ENCODE results near the gene PPP1R26.

The PPP1R26 gene

DNA sequence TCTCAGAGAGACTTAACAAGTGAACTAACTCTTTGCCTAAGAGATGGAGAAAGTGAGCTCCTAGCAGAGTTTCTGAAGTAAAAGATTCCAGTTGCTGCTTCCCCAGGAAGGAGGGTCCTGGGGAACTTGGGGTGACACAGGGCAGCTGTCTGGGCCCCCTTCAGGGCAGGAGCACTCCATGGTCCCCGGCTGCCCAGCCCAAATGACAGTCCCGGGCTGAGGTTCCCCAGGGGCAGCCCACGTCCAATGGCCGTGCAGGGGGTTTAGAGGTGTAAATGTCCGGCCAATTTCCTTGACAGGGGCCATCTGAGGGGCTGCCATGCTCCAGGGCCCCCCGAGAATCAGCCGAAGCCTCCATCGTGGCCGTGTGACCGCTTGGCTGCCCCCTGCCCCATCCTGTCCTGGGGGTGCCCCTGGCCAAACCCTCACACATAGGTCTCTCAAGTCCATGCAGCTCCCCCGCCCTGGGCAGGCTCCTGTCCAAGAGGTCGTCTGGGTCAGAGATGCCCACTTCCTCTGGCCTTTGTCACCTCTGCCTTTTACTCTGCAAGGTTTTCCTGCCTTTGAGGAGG lies 5.5 kb upstream of the PPP1R26 start:
- DNase-seq (ENCODE audit: low read depth in 1 of 2, low spot score in 1 of 2) = no peak
- no peak overlapping the region for H3K4me3 ChIP-seq (replicated peaks; ENCODE audit: insufficient read depth, low read length)
- TF ChIP-seq REST (IDR thresholded peaks at IDR 0.05; ENCODE audit: insufficient replicate concordance, low read depth) = no peak
- no peak for TF ChIP-seq GABPA (IDR thresholded peaks at IDR 0.05; ENCODE audit: low read depth)
- TF ChIP-seq POLR2AphosphoS5 (IDR thresholded peaks at IDR 0.05; ENCODE audit: low read depth) = no peak
- TF ChIP-seq SPI1 (IDR thresholded peaks at IDR 0.05; ENCODE audit: borderline replicate concordance, low read depth) = no peak
- TF ChIP-seq CTCF (IDR thresholded peaks at IDR 0.05; ENCODE audit: insufficient read depth, low read length) = no peak
- H3K27me3 ChIP-seq (ENCODE audit: insufficient read depth, poor library complexity, severe bottlenecking) = peaks cover 26% of the 10 kb centered on the region
- H3K27ac ChIP-seq (replicated peaks) = no peak overlapping the region

DNA sequence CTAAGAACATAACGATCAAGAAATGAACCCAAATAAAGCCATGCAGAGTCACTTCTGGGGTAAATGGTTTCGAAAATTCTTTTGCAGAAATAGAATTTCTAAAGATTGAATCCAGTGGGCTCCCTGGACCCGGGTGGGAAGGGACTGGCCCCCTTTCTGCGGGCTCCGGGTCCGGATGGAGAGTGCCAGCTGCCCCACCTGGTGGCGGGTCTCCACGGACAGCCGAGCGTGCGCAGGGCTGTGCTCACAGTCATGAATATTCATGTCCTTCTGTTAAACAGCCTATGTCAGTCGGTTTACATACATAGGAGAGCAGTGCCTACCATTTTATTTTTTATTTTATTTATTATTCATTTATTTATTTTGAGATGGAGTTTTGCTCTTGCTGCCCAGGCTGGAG lies 4.7 kb upstream of the PPP1R26 start:
- no peak overlapping the region for H3K27ac ChIP-seq (replicated peaks)
- H3K27me3 ChIP-seq (ENCODE audit: insufficient read depth, poor library complexity, severe bottlenecking) = peaks cover 24% of the 10 kb centered on the region
- H3K4me3 ChIP-seq (replicated peaks; ENCODE audit: insufficient read depth, low read length) = no peak overlapping the region
- DNase-seq (ENCODE audit: low read depth in 1 of 2, low spot score in 1 of 2) = no peak
- no peak for TF ChIP-seq GABPA (IDR thresholded peaks at IDR 0.05; ENCODE audit: low read depth)
- TF ChIP-seq REST (IDR thresholded peaks at IDR 0.05; ENCODE audit: insufficient replicate concordance, low read depth) = no peak
- no peak for TF ChIP-seq POLR2AphosphoS5 (IDR thresholded peaks at IDR 0.05; ENCODE audit: low read depth)

DNA sequence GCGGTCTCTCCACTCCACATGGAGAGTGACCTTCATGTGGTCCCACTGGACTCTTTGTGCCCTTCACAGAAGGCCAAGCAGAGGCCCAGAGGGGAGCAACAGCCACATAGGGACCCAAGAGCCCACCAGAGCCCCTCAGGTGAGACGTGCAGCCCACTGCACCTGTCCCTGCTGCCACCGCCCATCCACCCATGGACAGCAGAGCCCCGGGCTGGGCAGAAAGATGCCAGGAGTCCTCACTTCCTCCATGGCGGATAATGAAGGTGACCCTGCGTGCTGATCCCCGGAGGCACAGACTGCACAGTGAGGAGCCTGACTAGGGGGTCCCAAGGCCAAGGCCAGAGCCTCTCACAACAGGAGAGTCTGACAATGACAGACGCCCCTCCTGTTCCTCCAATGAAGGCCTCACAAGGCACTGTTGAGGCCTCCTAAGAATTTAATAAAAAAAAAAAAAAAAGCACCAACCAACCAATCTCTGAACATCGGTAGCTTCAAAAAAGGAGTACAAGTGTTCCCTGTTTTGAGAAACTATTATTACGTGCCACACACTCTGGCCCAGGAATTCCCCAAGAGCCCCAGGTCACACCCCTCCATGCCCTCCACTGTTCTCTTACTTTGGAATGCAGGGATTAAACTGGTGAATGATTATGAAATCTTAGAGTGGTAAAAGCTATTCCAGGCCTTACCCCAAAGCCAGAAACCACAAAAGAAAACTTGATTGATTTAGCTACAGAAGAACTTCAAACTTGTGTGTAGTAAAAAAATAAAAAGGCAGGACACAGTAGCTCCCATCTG lies 2.8 kb upstream of the PPP1R26 start:
- Histone ChIP-seq H3K27me3 (ENCODE audit: insufficient read depth, poor library complexity, severe bottlenecking) (peaks cover 31% of the 10 kb centered on the region), H3K27ac (replicated peaks) (no peak overlapping the region), H3K4me3 (replicated peaks; ENCODE audit: insufficient read depth, low read length) (no peak overlapping the region)
- TF ChIP-seq REST (IDR thresholded peaks at IDR 0.05; ENCODE audit: insufficient replicate concordance, low read depth) = no peak
- no peak for TF ChIP-seq CTCF (IDR thresholded peaks at IDR 0.05; ENCODE audit: insufficient read depth, low read length)
- no peak for TF ChIP-seq POLR2AphosphoS5 (IDR thresholded peaks at IDR 0.05; ENCODE audit: low read depth)
- no peak for TF ChIP-seq GABPA (IDR thresholded peaks at IDR 0.05; ENCODE audit: low read depth)
- TF ChIP-seq SPI1 (IDR thresholded peaks at IDR 0.05; ENCODE audit: borderline replicate concordance, low read depth) = no peak
- no peak for DNase-seq (ENCODE audit: low read depth in 1 of 2, low spot score in 1 of 2)
